Spleen (tissue), 11 donors: ENCODE data around the gene CFAP157. TPM values are rescaled to one million over a fixed set of nuclear protein-coding genes. Genes with fewer than 3 reads are reported as not detected.

Source experiments
- DNase-seq: peaks from one replicate; pipeline ENCODE4 v3.0.0-alpha.2; 2020
- H3K27ac ChIP-seq, 8 donors: fragments of 200-600 bp; sonication (generic) in 7 of 8; 1 replicate in 4 of 8; 2 replicates in 4 of 8; pipeline versions ENCODE4 v1.5.0 to v1.8.0; 2016 to 2021; ENCODE audit warnings: inconsistent platforms in 4 of 8, mild to moderate bottlenecking in 4 of 8, moderate library complexity in 1 of 8
- H3K27me3 ChIP-seq, 7 donors: fragments of 200-600 bp; sonication (generic) in 6 of 7; replicated peaks in 1 of 7; 1 replicate in 4 of 7; 2 replicates in 3 of 7; pipeline versions ENCODE4 v1.5.0 to v1.8.0; 2016 to 2021; ENCODE audit warnings: inconsistent platforms in 3 of 7, mild to moderate bottlenecking in 1 of 7
- H3K36me3 ChIP-seq, 6 donors: fragments of 200-600 bp; sonication (generic) in 5 of 6; 1 replicate in 4 of 6; 2 replicates in 2 of 6; pipeline versions ENCODE4 v1.5.0 to v1.8.0; 2016 to 2021; ENCODE audit warnings: inconsistent platforms in 2 of 6
- H3K4me1 ChIP-seq, 6 donors: fragments of 200-600 bp; sonication (generic) in 5 of 6; 1 replicate in 3 of 6; 2 replicates in 3 of 6; pipeline versions ENCODE4 v1.5.0 to v1.8.0; 2016 to 2021; ENCODE audit warnings: inconsistent platforms in 3 of 6
- H3K4me3 ChIP-seq, 8 donors: fragments of 200-600 bp; sonication (generic) in 7 of 8; 1 replicate in 4 of 8; 2 replicates in 4 of 8; pipeline versions ENCODE4 v1.5.0 to v1.8.0; 2016 to 2021; ENCODE audit warnings: inconsistent platforms in 4 of 8, mild to moderate bottlenecking in 4 of 8, moderate library complexity in 2 of 8
- H3K9me3 ChIP-seq, 8 donors: fragments of 200-600 bp; sonication (generic) in 7 of 8; 1 replicate in 4 of 8; 2 replicates in 4 of 8; pipeline versions ENCODE4 v1.5.0 to v1.8.0; 2016 to 2021; ENCODE audit warnings: inconsistent platforms in 4 of 8
- CTCF ChIP-seq, 11 experiments: fragments of 200-600 bp in 7 of 11; fragments of 450-650 bp in 4 of 11; sonication (generic) in 4 of 11; IDR thresholded peaks in 8 of 11; conservative IDR thresholded peaks in 3 of 11; 1 replicate in 7 of 11; 2 replicates in 4 of 11; pipeline versions ENCODE4 v1.4.0 to v1.8.0; 2016 to 2021; ENCODE audit warnings: antibody characterized with exemption in 11 of 11, inconsistent platforms in 4 of 11, mild to moderate bottlenecking in 1 of 11
- POLR2A ChIP-seq, 3 donors: fragments of 450-650 bp; IDR thresholded peaks; one replicate each; pipeline ENCODE4 v1.5.1; 2017; ENCODE audit warnings: antibody characterized with exemption in 3 of 3, mild to moderate bottlenecking in 1 of 3
- POLR2AphosphoS5 ChIP-seq, 3 donors: sonication (generic); formaldehyde crosslinking; IDR thresholded peaks; one replicate each; pipeline ENCODE4 v1.5.1; 2017; ENCODE audit warnings: antibody characterized with exemption in 3 of 3
- WGBS, 5 donors: extraction: QIAGEN DNeasy Blood & Tissue Kit in 3 of 5; methylation state at CpG; one replicate each; pipeline versions ENCODE4 v1.1.5 to v1.1.7; 2013 to 2018; 5-methylcytosine and 5-hydroxymethylcytosine counted together
- intact Hi-C: fragments of 100-400 bp; cut with DNase I; formaldehyde crosslinking; loops from one replicate; pipeline ENCODE4 v1.15.0; 2023; ENCODE audit warnings: low total_unique reads
- polyA plus RNA-seq, 3 donors: library from polyadenylated mRNA; stranded (reverse); fragments of 200-250 nt; gene quantifications; one replicate each; pipeline ENCODE4 v1.2.1, GENCODE V29; 2013
- total RNA-seq, 7 donors: library from RNA; depleted of rRNA in 3 of 7; stranded (reverse); fragments of >200 nt in 3 of 7; fragmentation: NEBNext Ultra II Directional in 4 of 7; extraction: Animal tissue kit (Norgen Biotek cat#: 25700) in 4 of 7; gene quantifications; one replicate each; pipeline versions ENCODE4 v1.1.0 to v1.2.1, GENCODE V29; 2016 to 2021
- donor health status: healthy with polysubstance abuse.
- donor health status: DM: no; HTN: no; CAD: no; lungs with moderate emphysema.
- donor health status: DM: no; HTN: no; CAD: no.
- donor health status: Bipolar disorder and iron deficiency.
- donor health status: healthy.
- donor health status: DM: no; HTN: no; CAD: no.
- donor health status: DM: yes; HTN: yes; CAD: no.

Gene CFAP157
- total and polyA plus RNA-seq, 10 donors: 0.09 to 0.21 (median 0.13) TPM; not detected in 3

- no peak for DNase-seq
- Histone ChIP-seq H3K27ac (no peak overlapping the region), H3K9me3 (no peaks in the 10 kb centered on the region), H3K4me3 (no peak overlapping the region), H3K36me3 (peaks cover 0 to 12% (median 0%) of the 10 kb centered on the region in 6 donors), H3K27me3 (no peaks in the 10 kb centered on the region), H3K4me1 (peaks cover under 1 to 34% (median 20%) of the 10 kb centered on the region in 6 donors)
- TF ChIP-seq CTCF (IDR thresholded peaks at IDR 0.05 in 8 of 11, conservative IDR thresholded peaks at IDR 0.05 in 3 of 11): no peak
- TF ChIP-seq POLR2A (IDR thresholded peaks at IDR 0.05): no peak
- TF ChIP-seq POLR2AphosphoS5 (IDR thresholded peaks at IDR 0.05): no peak
- 90 to 99% (median 95%) methylated on average over 8 of the region's 8 CpGs for WGBS, 5 donors
- intact Hi-C loops: no loop called here
These were observed 2.3 kb downstream of the CFAP157 start for GRCh38 chr9:127708952-127709587.

- WGBS, 5 donors: 75 to 96% (median 83%) methylated on average over 10 of the region's 10 CpGs
- peaks cover 6 to 47% (median 31%) of the 10 kb centered on the region in 6 donors for H3K4me1 ChIP-seq
- TF ChIP-seq CTCF (IDR thresholded peaks at IDR 0.05 in 8 of 11, conservative IDR thresholded peaks at IDR 0.05 in 3 of 11) (no peak), POLR2A (IDR thresholded peaks at IDR 0.05) (no peak), POLR2AphosphoS5 (IDR thresholded peaks at IDR 0.05) (peak in 1 of 3 donors; percentile 14)
- intact Hi-C loops: no loop called here
- no peaks in the 10 kb centered on the region for H3K27me3 ChIP-seq
- no peak overlapping the region for H3K27ac ChIP-seq
- no peaks in the 10 kb centered on the region for H3K9me3 ChIP-seq
- DNase-seq: no peak
- no peak overlapping the region for H3K4me3 ChIP-seq
- H3K36me3 ChIP-seq: peaks cover 0 to 12% (median 0%) of the 10 kb centered on the region in 6 donors
These were observed 3.5 kb downstream of the CFAP157 start for GRCh38 chr9:127710204-127710783.

GRCh38 chr9:127711226-127711701, 4.5 kb downstream of the CFAP157 start:
- TF ChIP-seq POLR2AphosphoS5 (IDR thresholded peaks at IDR 0.05) (no peak), CTCF (IDR thresholded peaks at IDR 0.05 in 8 of 11, conservative IDR thresholded peaks at IDR 0.05 in 3 of 11) (no peak), POLR2A (IDR thresholded peaks at IDR 0.05) (no peak)
- DNase-seq: no peak
- intact Hi-C loops: no loop called here
- H3K36me3 ChIP-seq: peaks cover 0 to 12% (median 0%) of the 10 kb centered on the region in 6 donors
- no peaks in the 10 kb centered on the region for H3K27me3 ChIP-seq
- H3K4me1 ChIP-seq: peaks cover 11 to 52% (median 36%) of the 10 kb centered on the region in 6 donors
- H3K9me3 ChIP-seq: no peaks in the 10 kb centered on the region
- no peak overlapping the region for H3K27ac ChIP-seq
- WGBS, 5 donors: 15 to 50% (median 39%) methylated on average over 7 to 9 of the region's 9 CpGs
- H3K4me3 ChIP-seq: no peak overlapping the region

GRCh38 chr9:127711831-127712274, 5.1 kb downstream of the CFAP157 start:
- no peaks in the 10 kb centered on the region for H3K9me3 ChIP-seq
- no peaks in the 10 kb centered on the region for H3K27me3 ChIP-seq
- H3K27ac ChIP-seq: no peak overlapping the region
- no peak for DNase-seq
- intact Hi-C loops: no loop called here
- peaks cover 11 to 52% (median 38%) of the 10 kb centered on the region in 6 donors for H3K4me1 ChIP-seq
- WGBS, 5 donors: 67 to 92% (median 86%) methylated on average over 4 to 11 of the region's 11 CpGs
- H3K36me3 ChIP-seq: peaks cover 0 to 12% (median 0%) of the 10 kb centered on the region in 6 donors
- no peak for TF ChIP-seq POLR2A (IDR thresholded peaks at IDR 0.05)
- H3K4me3 ChIP-seq: no peak overlapping the region
